ENCODE data around the gene PRMT3. TPM values are rescaled to one million over a fixed set of nuclear protein-coding genes. Genes with fewer than 3 reads are reported as not detected.
A peak's percentile ranks its signal among the peaks of the same experiment; 100 is the strongest.

Gene PRMT3
- total and polyA plus RNA-seq, 2 donors (not counting 3 experiments of a cell fraction or from before 2014, with no cell fraction given) = 6.2 to 13.3 TPM

GRCh38 chr11:20368438-20368837 lies 19.1 kb upstream of the PRMT3 start:
- no peaks in the 10 kb centered on the region for H3K9me3 ChIP-seq (replicated peaks; ENCODE audit: control insufficient read depth, insufficient read depth, low read length)
- peaks cover 30% of the 10 kb centered on the region for H3K4me1 ChIP-seq (ENCODE audit: control insufficient read depth, extremely low read depth, insufficient read depth, low read length)
- FAIRE-seq (peak; percentile 12), DNase-seq (ENCODE audit: low read depth, low spot score) (no peak)
- peaks cover 1 to 6% of the 10 kb centered on the region in 2 experiments for H3K36me3 ChIP-seq (ENCODE audit: control insufficient read depth in 2 of 2, extremely low read depth in 1 of 2, insufficient read depth in 2 of 2, low read length in 2 of 2)
- no peaks in the 10 kb centered on the region for H3K9me1 ChIP-seq (replicated peaks; ENCODE audit: control insufficient read depth, extremely low read depth, insufficient read depth, low read length)
- POLR2A ChIA-PET = no interaction called here
- dilution Hi-C loops (cut with MboI; ENCODE audit: extremely low pct_ligation_motif_present, low sequenced_read_pairs) = no loop called here
- CTCF ChIA-PET = interaction anchor here (4.8 kb wide), 1 partner anchor 14 kb away, joined by 50 read pairs; no protein-coding TSS in a partner anchor
- no peak overlapping the region for H3K4me2 ChIP-seq (ENCODE audit: insufficient read depth, low read length)
- no peaks in the 10 kb centered on the region for H3K27me3 ChIP-seq (ENCODE audit: control insufficient read depth in 2 of 2, insufficient read depth in 2 of 2, low read length in 2 of 2)
- BruUV-seq (replicated peaks) = no TSS peak
- TF ChIP-seq CTCF (IDR thresholded peaks at IDR 0.05; ENCODE audit: extremely low read depth in 1 of 2, insufficient read depth in 1 of 2, low read depth in 1 of 2, low read length in 2 of 2) = no peak
- TF ChIP-seq POLR2AphosphoS5 (IDR thresholded peaks at IDR 0.05; ENCODE audit: insufficient read depth, low read depth, low read length) = no peak
- TF ChIP-seq JUN (IDR thresholded peaks at IDR 0.05; ENCODE audit: borderline replicate concordance, insufficient read depth, insufficient read length, low read depth) = no peak
- TF ChIP-seq MAX (IDR thresholded peaks at IDR 0.05; ENCODE audit: insufficient read depth, insufficient read length) = no peak
- no peak for TF ChIP-seq GATA2 (IDR thresholded peaks at IDR 0.05; ENCODE audit: insufficient read depth, insufficient read length, low read depth, low read length)
- TF ChIP-seq FOS (IDR thresholded peaks at IDR 0.05; ENCODE audit: borderline replicate concordance, insufficient read depth, low read length) = no peak
- no peak for TF ChIP-seq EZH2 (IDR thresholded peaks at IDR 0.05; ENCODE audit: borderline replicate concordance, low read depth, low read length, severe bottlenecking)
- TF ChIP-seq POLR2A (IDR thresholded peaks at IDR 0.05; ENCODE audit: low read depth, low read length) = no peak
- no peak for TF ChIP-seq MYC (IDR thresholded peaks at IDR 0.05; ENCODE audit: low read depth, low read length)
- H3K4me3 ChIP-seq (replicated peaks in 1 of 3; ENCODE audit: insufficient read depth in 1 of 3, low read depth in 1 of 3, low read length in 3 of 3) = no peak overlapping the region
- H3K27ac ChIP-seq (ENCODE audit: insufficient read depth, low read depth, low read length) = peak overlapping the region; percentile 46
- H4K20me1 ChIP-seq (replicated peaks; ENCODE audit: control insufficient read depth, extremely low read depth, insufficient read depth, low read length) = no peaks in the 10 kb centered on the region
- no peak overlapping the region for H2AFZ ChIP-seq (ENCODE audit: low read depth, low read length)
- intact Hi-C loops (cut with micrococcal nuclease) = no loop called here
- H3K9ac ChIP-seq (replicated peaks; ENCODE audit: extremely low read depth, insufficient read depth, low read length) = no peak overlapping the region
- H3K79me2 ChIP-seq (ENCODE audit: control insufficient read depth, insufficient read depth, low read length) = peaks cover 11% of the 10 kb centered on the region
